ENCODE measurements around the gene GSTO2. TPM values are rescaled to one million over a fixed set of nuclear protein-coding genes. Genes with fewer than 3 reads are reported as not detected.

Gene GSTO2
- total RNA-seq, 2 experiments from 2014 or later = 1.6 TPM

DNA sequence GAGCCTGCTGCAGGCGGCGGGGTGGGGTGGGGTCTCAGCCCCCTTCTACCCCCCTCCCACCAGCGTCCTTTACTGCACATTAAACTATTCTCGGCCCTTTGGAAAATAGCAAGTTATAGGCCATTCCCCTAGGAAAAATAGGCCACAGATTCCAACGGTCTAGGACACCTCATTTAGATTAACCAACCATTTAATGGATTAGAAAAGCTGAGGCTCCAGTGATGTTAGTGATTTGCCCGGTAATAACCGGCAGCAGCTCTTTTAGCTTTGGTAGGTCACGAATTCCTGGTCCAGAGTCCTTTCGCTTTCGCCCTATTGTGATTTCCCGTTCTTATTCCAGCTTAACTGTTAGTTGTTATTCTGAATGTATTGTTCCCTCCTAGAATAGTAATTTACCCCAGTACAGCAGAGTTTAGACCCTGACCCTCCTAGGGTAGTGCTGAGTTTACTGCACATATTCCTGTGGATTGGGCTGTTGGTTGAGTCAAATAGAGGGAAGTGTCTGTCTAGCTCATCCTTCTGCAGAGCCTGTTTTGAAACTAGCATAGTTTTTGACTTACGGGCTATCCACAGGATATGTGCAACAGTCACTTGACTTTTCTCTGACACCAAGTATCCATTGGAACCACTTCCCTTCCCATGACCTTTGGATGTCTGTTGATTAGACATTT lies 13.5 kb upstream of the GSTO2 start:
- Histone ChIP-seq H2AFZ (ENCODE audit: low read length) (peak overlapping the region; percentile 72; the same call in 1 of the 2 replicates), H3K79me2 (ENCODE audit: insufficient read depth, low read depth, low read length) (peaks cover 23% of the 10 kb centered on the region; the same call in 1 of the 2 replicates), H3K9me3 (ENCODE audit: low read length) (no peaks in the 10 kb centered on the region), H3K27ac (ENCODE audit: low read depth, low read length, poor library complexity, severe bottlenecking) (peak overlapping the region; percentile 14), H4K20me1 (ENCODE audit: insufficient read depth, low read length) (no peaks in the 10 kb centered on the region; the same call in 1 of the 2 replicates), H3K4me1 (ENCODE audit: insufficient read depth, low read length, poor library complexity, severe bottlenecking) (peaks cover 14% of the 10 kb centered on the region), H3K4me2 (ENCODE audit: low read length) (peak overlapping the region; percentile 75), H3K4me3 (ENCODE audit: low read depth, low read length, poor library complexity, severe bottlenecking) (peak overlapping the region; percentile 76), H3K9me2 (ENCODE audit: insufficient read depth, low read length) (no peaks in the 10 kb centered on the region), H3K36me3 (ENCODE audit: insufficient read depth, low read length) (peaks cover 27% of the 10 kb centered on the region)
- BruUV-seq (replicated peaks) = no TSS peak
- DNase-seq (ENCODE audit: low spot score) = peak; percentile 20
- ChIA-PET POLR2A (no interaction called here), CTCF (ENCODE audit: unreplicated experiment) (no interaction called here)
- intact Hi-C loops (cut with micrococcal nuclease; ENCODE audit: unreplicated experiment) = no loop called here
- TF ChIP-seq EZH2phosphoT487 (IDR thresholded peaks at IDR 0.05; ENCODE audit: borderline replicate concordance, low read depth, low read length) = no peak
- TF ChIP-seq, protein P1, sequence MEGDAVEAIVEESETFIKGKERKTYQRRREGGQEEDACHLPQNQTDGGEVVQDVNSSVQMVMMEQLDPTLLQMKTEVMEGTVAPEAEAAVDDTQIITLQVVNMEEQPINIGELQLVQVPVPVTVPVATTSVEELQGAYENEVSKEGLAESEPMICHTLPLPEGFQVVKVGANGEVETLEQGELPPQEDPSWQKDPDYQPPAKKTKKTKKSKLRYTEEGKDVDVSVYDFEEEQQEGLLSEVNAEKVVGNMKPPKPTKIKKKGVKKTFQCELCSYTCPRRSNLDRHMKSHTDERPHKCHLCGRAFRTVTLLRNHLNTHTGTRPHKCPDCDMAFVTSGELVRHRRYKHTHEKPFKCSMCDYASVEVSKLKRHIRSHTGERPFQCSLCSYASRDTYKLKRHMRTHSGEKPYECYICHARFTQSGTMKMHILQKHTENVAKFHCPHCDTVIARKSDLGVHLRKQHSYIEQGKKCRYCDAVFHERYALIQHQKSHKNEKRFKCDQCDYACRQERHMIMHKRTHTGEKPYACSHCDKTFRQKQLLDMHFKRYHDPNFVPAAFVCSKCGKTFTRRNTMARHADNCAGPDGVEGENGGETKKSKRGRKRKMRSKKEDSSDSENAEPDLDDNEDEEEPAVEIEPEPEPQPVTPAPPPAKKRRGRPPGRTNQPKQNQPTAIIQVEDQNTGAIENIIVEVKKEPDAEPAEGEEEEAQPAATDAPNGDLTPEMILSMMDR (conservative IDR thresholded peaks at IDR 0.05; ENCODE audit: low read length) = no peak

DNA sequence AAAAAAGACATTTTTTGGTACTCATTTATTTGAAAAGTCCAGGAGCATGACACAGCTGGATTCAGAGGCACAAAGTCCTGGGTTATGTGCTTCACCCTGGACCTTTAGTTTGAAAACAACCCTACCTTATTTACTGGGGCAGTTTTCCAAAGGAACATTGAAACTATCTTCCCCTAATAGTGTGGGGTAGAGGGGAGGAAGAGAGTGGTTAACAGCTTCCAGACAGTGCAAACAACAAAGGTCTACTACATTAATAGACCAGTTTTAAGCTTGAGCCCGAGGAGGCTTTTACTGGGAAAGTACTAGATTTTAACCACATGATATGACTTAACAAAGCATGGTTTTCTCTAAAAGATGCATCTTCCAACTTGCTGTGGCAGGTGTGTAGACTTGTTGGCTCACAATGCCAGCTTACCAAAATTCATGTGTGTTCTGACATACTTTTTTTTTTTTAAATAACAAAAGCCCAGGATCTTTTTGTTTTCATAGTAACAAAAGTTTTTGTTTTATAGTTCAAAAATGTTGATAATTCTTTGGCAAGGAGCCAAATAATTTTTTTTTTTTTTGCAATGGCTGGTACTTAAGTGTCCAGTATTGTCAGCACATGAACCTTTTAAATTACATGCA lies 12.5 kb upstream of the GSTO2 start:
- CTCF ChIA-PET (ENCODE audit: unreplicated experiment) = no interaction called here

More for the DNA sequence above, 12.5 kb upstream of the GSTO2 start:
- H3K36me3 ChIP-seq (ENCODE audit: insufficient read depth, low read length) = peaks cover 32% of the 10 kb centered on the region
- no peaks in the 10 kb centered on the region for H3K9me3 ChIP-seq (ENCODE audit: low read length)
- peaks cover 23% of the 10 kb centered on the region; the same call in 1 of the 2 replicates for H3K79me2 ChIP-seq (ENCODE audit: insufficient read depth, low read depth, low read length)
- H2AFZ ChIP-seq (ENCODE audit: low read length) = no peak overlapping the region
- H4K20me1 ChIP-seq (ENCODE audit: insufficient read depth, low read length) = no peaks in the 10 kb centered on the region; the same call in 1 of the 2 replicates
- H3K4me3 ChIP-seq (ENCODE audit: low read depth, low read length, poor library complexity, severe bottlenecking) = peak overlapping the region; percentile 76
- peak overlapping the region; percentile 75 for H3K4me2 ChIP-seq (ENCODE audit: low read length)
- H3K4me1 ChIP-seq (ENCODE audit: insufficient read depth, low read length, poor library complexity, severe bottlenecking) = peaks cover 14% of the 10 kb centered on the region
- TF ChIP-seq EZH2phosphoT487 (IDR thresholded peaks at IDR 0.05; ENCODE audit: borderline replicate concordance, low read depth, low read length) = no peak
- TF ChIP-seq, protein P1 (conservative IDR thresholded peaks at IDR 0.05; ENCODE audit: low read length) = no peak
- H3K27ac ChIP-seq (ENCODE audit: low read depth, low read length, poor library complexity, severe bottlenecking) = no peak overlapping the region
- BruUV-seq (replicated peaks) = no TSS peak
- intact Hi-C loops (cut with micrococcal nuclease; ENCODE audit: unreplicated experiment) = no loop called here
- H3K9me2 ChIP-seq (ENCODE audit: insufficient read depth, low read length) = no peaks in the 10 kb centered on the region
- POLR2A ChIA-PET = interaction anchor here (0.7 to 2.4 kb wide), 4 partner anchors 8 to 483 kb away, joined by 3 to 8 read pairs (median 6); no protein-coding TSS in a partner anchor
- no peak for DNase-seq (ENCODE audit: low spot score)
